Neural crest cell (in vitro differentiated cells): ENCODE data around the gene SLC5A9. TPM values are rescaled to one million over a fixed set of nuclear protein-coding genes. Genes with fewer than 3 reads are reported as not detected.

Experiments
- DNase-seq: peaks from one replicate; pipeline ENCODE4 v3.0.0; 2021; ENCODE audit warnings: low read depth, mixed read lengths, low spot score
- H3K27ac Mint-ChIP-seq: one replicate; pipeline ENCODE4 v1.8.0; 2021; ENCODE audit warnings: mild to moderate bottlenecking, mixed read lengths; ENCODE audit not compliant: unreplicated experiment
- H3K27me3 Mint-ChIP-seq: 2 replicates; pipeline ENCODE4 v1.8.0; 2021; ENCODE audit warnings: low read depth, mild to moderate bottlenecking, mixed read lengths
- H3K36me3 Mint-ChIP-seq: 2 replicates; pipeline ENCODE4 v1.8.0; 2021; ENCODE audit warnings: low read depth, mild to moderate bottlenecking, mixed read lengths
- H3K4me1 Mint-ChIP-seq: 2 replicates; pipeline ENCODE4 v1.8.0; 2021; ENCODE audit warnings: mixed read lengths
- H3K4me3 Mint-ChIP-seq: one replicate; pipeline ENCODE4 v1.8.0; 2021; ENCODE audit warnings: mild to moderate bottlenecking, mixed read lengths
- H3K9me3 Mint-ChIP-seq: 2 replicates; pipeline ENCODE4 v1.8.0; 2021; ENCODE audit warnings: mixed read lengths
- total RNA-seq: library from RNA; stranded (reverse); gene quantifications from 2 replicates; pipeline ENCODE4 v1.2.1, GENCODE V29; 2021
- TF ChIP-seq, protein P1 (sequence below): fragments of 200-600 bp; sonication (generic); conservative IDR thresholded peaks from 2 replicates; pipeline ENCODE4 v1.5.0; 2021; ENCODE audit warnings: antibody characterized with exemption, mild to moderate bottlenecking

The SLC5A9 gene
- total RNA-seq, 1 donor from 2014 or later = not detected

DNA sequence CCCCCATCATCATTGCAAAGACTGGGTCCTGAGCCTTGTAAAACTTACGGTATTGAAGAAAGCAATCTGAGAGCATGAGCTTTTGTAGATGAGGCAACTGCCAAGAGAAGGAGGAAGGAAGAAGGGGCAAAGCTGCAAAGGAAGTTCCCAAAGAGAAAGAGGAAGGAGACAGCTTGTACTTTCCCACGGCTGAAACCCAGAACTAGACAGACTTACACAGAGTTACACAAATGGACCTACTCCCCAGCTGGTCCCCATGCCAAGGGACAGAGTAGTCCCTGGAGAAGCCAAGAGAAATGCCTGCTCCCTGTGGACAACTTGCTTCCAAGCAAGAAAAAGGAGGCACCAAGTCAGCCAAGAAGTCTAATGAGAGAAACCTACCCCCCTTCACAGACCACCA lies 22.6 kb downstream of the SLC5A9 start:
- TF ChIP-seq, protein P1, sequence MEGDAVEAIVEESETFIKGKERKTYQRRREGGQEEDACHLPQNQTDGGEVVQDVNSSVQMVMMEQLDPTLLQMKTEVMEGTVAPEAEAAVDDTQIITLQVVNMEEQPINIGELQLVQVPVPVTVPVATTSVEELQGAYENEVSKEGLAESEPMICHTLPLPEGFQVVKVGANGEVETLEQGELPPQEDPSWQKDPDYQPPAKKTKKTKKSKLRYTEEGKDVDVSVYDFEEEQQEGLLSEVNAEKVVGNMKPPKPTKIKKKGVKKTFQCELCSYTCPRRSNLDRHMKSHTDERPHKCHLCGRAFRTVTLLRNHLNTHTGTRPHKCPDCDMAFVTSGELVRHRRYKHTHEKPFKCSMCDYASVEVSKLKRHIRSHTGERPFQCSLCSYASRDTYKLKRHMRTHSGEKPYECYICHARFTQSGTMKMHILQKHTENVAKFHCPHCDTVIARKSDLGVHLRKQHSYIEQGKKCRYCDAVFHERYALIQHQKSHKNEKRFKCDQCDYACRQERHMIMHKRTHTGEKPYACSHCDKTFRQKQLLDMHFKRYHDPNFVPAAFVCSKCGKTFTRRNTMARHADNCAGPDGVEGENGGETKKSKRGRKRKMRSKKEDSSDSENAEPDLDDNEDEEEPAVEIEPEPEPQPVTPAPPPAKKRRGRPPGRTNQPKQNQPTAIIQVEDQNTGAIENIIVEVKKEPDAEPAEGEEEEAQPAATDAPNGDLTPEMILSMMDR = no peak
- no peaks in the 10 kb centered on the region for H3K9me3 Mint-ChIP-seq
- H3K4me1 Mint-ChIP-seq = peaks cover 6% of the 10 kb centered on the region
- H3K27me3 Mint-ChIP-seq = no peaks in the 10 kb centered on the region
- no peak overlapping the region for H3K27ac Mint-ChIP-seq
- DNase-seq = no peak
- H3K4me3 Mint-ChIP-seq = no peak overlapping the region
- no peaks in the 10 kb centered on the region for H3K36me3 Mint-ChIP-seq

DNA sequence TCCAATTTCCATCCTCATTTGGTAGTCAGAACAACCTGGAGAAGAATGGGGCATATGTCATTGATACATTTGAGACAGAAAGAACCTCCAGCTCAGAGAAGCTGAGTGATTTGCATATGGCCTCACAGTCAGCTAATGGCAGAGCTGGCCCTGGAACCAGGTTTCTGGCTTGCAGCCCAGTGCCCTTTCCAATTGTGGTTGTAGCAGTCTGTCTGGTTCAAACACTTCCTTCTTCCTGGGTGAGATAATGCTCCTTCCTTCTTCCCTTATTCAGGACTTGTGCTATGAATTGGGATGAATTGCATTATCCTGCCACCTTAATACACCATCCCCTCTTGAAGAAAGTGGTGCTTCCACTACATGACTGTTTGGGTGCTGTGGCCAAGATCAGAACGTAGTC lies 24.2 kb downstream of the SLC5A9 start:
- no peaks in the 10 kb centered on the region for H3K27me3 Mint-ChIP-seq

DNA sequence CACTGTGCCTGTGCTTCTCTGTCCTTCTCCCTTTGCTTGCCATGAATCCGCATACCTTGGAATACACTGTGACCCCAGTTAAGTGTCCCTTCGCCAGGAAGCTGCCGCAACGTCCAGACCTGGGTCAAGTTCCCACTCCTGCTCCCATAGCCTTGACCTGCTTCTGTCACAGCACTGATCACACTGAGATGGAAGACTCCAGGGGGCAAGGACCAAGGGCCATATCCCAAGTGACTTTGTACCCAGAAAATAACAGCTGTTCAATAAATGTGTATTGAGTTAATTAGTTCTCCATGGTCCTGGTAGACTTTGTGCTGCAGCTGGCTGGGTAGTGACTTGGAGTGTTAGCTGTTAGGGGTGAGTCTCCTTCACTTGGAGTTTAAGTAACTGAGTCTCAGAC lies 25.8 kb downstream of the SLC5A9 start:
- Mint-ChIP-seq H3K9me3 (no peaks in the 10 kb centered on the region), H3K4me3 (no peak overlapping the region), H3K27me3 (no peaks in the 10 kb centered on the region), H3K4me1 (no peaks in the 10 kb centered on the region), H3K27ac (no peak overlapping the region), H3K36me3 (no peaks in the 10 kb centered on the region)
- no peak for DNase-seq
- TF ChIP-seq, protein P1 = no peak

More for the DNA sequence above, 24.2 kb downstream of the SLC5A9 start:
- Mint-ChIP-seq H3K9me3 (no peaks in the 10 kb centered on the region), H3K27ac (peak overlapping the region; percentile 24), H3K36me3 (no peaks in the 10 kb centered on the region), H3K4me3 (no peak overlapping the region), H3K4me1 (peaks cover 5% of the 10 kb centered on the region)
- DNase-seq = no peak
- TF ChIP-seq, protein P1 = no peak

- Mint-ChIP-seq H3K27me3 (no peaks in the 10 kb centered on the region), H3K27ac (no peak overlapping the region), H3K4me1 (no peaks in the 10 kb centered on the region), H3K4me3 (no peak overlapping the region), H3K9me3 (no peaks in the 10 kb centered on the region), H3K36me3 (no peaks in the 10 kb centered on the region)
- TF ChIP-seq, protein P1 = no peak
- no peak for DNase-seq
Measured at GRCh38 chr1:48249868-48250267, 27.4 kb downstream of the SLC5A9 start.

DNA sequence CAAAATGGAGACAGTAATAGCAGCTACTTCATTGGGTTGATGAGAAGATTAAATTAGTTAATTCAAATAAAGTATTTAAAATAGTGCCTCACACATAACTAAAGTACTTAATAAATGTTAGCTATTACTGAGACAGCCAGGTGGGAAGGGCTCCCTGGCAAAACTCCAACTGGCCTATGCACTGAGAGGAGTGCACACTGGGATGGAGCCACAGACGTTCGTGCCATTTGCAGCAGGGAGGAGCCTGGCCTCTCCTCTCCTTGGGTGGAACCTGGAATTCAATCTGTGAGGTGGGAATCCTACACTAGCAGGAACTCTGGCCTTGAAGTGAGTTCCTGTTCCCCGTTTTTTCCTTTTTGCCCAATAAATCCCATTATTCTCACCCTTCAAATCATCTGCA lies 28.1 kb downstream of the SLC5A9 start:
- H3K36me3 Mint-ChIP-seq = no peaks in the 10 kb centered on the region
- H3K4me3 Mint-ChIP-seq = no peak overlapping the region
- TF ChIP-seq, protein P1 = no peak
- H3K4me1 Mint-ChIP-seq = no peaks in the 10 kb centered on the region
- DNase-seq = no peak
- H3K27me3 Mint-ChIP-seq = no peaks in the 10 kb centered on the region
- H3K9me3 Mint-ChIP-seq = no peaks in the 10 kb centered on the region
- H3K27ac Mint-ChIP-seq = no peak overlapping the region

GRCh38 chr1:48251323-48251722 lies 28.8 kb downstream of the SLC5A9 start:
- DNase-seq = no peak

More at GRCh38 chr1:48251323-48251722, 28.8 kb downstream of the SLC5A9 start:
- Mint-ChIP-seq H3K27ac (no peak overlapping the region), H3K9me3 (no peaks in the 10 kb centered on the region), H3K4me3 (no peak overlapping the region), H3K4me1 (no peaks in the 10 kb centered on the region), H3K36me3 (no peaks in the 10 kb centered on the region), H3K27me3 (no peaks in the 10 kb centered on the region)
- TF ChIP-seq, protein P1 = no peak
